ENCODE data around the gene DIMT1.
A peak's percentile ranks its signal among the peaks of the same experiment; 100 is the strongest.

DIMT1 gene

GRCh38 chr5:62403411-62404250, at the start of gene DIMT1:
Gene DIMT1 (minus strand): TSS chr5:62403905. CDS start chr5:62403772, 133 bp downstream.
- peaks cover 7% of the 10 kb centered on the region; the same call in 1 of the 2 replicates for H3K4me1 ChIP-seq
- peak within 1 kb of the TSS; percentile 75 for H3K4me3 ChIP-seq
- peak; percentile 96 to 97 for DNase-seq (ENCODE audit: low spot score in 2 of 2)
- H3K27me3 ChIP-seq (ENCODE audit: low read depth) = no peaks in the 10 kb centered on the region
- H3K36me3 ChIP-seq (replicated peaks) = peaks cover 13% of the 10 kb centered on the region
- in situ Hi-C loops (cut with MboI; ENCODE audit: low sequenced_read_pairs) = no loop called here
- no peaks in the 10 kb centered on the region for H3K9me3 ChIP-seq

- Histone ChIP-seq H3K27me3 (ENCODE audit: low read depth) (no peaks in the 10 kb centered on the region), H3K36me3 (replicated peaks) (peaks cover 21% of the 10 kb centered on the region), H3K4me1 (peaks cover 9% of the 10 kb centered on the region), H3K9me3 (no peaks in the 10 kb centered on the region), H3K4me3 (no peak overlapping the region)
- in situ Hi-C loops (cut with MboI; ENCODE audit: low sequenced_read_pairs) = no loop called here
- DNase-seq (ENCODE audit: low spot score in 2 of 2) = no peak
These were observed 46.6 kb upstream of the DIMT1 start for GRCh38 chr5:62450259-62450658.

- DNase-seq (ENCODE audit: low spot score in 2 of 2) = no peak
- in situ Hi-C loops (cut with MboI; ENCODE audit: low sequenced_read_pairs) = loop anchor here (10.0 kb wide), 1 partner anchor 336 kb away; no protein-coding TSS in a partner anchor
- H3K9me3 ChIP-seq = no peaks in the 10 kb centered on the region
- H3K4me3 ChIP-seq = no peak overlapping the region
- peaks cover 4% of the 10 kb centered on the region; the same call in 1 of the 2 replicates for H3K4me1 ChIP-seq
- peaks cover 17% of the 10 kb centered on the region for H3K36me3 ChIP-seq (replicated peaks)
- H3K27me3 ChIP-seq (ENCODE audit: low read depth) = no peaks in the 10 kb centered on the region
These were observed 44.8 kb upstream of the DIMT1 start for GRCh38 chr5:62448528-62448927.

GRCh38 chr5:62432621-62433064, 28.9 kb upstream of the DIMT1 start:
- no peaks in the 10 kb centered on the region for H3K27me3 ChIP-seq (ENCODE audit: low read depth)
- 0 out of 2 replicates have a peak, but pooled peaks cover 4% of the 10 kb centered on the region for H3K4me1 ChIP-seq
- no peaks in the 10 kb centered on the region for H3K9me3 ChIP-seq
- H3K36me3 ChIP-seq (replicated peaks) = no peaks in the 10 kb centered on the region
- H3K4me3 ChIP-seq = no peak overlapping the region
- no peak for DNase-seq (ENCODE audit: low spot score in 2 of 2)
- in situ Hi-C loops (cut with MboI; ENCODE audit: low sequenced_read_pairs) = no loop called here

GRCh38 chr5:62431735-62432620, 28.3 kb upstream of the DIMT1 start:
- Histone ChIP-seq H3K27me3 (ENCODE audit: low read depth) (no peaks in the 10 kb centered on the region), H3K9me3 (no peaks in the 10 kb centered on the region), H3K4me3 (no peak overlapping the region), H3K36me3 (replicated peaks) (no peaks in the 10 kb centered on the region), H3K4me1 (0 out of 2 replicates have a peak, but pooled peaks cover 4% of the 10 kb centered on the region)
- in situ Hi-C loops (cut with MboI; ENCODE audit: low sequenced_read_pairs) = no loop called here
- DNase-seq (ENCODE audit: low spot score in 2 of 2) = no peak

GRCh38 chr5:62424763-62425162, 21.1 kb upstream of the DIMT1 start:
- H3K4me1 ChIP-seq = no peaks in the 10 kb centered on the region
- in situ Hi-C loops (cut with MboI; ENCODE audit: low sequenced_read_pairs) = no loop called here
- H3K36me3 ChIP-seq (replicated peaks) = no peaks in the 10 kb centered on the region; the same call in none of the 2 replicates
- no peaks in the 10 kb centered on the region for H3K9me3 ChIP-seq
- DNase-seq (ENCODE audit: low spot score in 2 of 2) = no peak
- H3K27me3 ChIP-seq (ENCODE audit: low read depth) = no peaks in the 10 kb centered on the region
- no peak overlapping the region for H3K4me3 ChIP-seq

- DNase-seq (ENCODE audit: low spot score in 2 of 2) = no peak
- in situ Hi-C loops (cut with MboI; ENCODE audit: low sequenced_read_pairs) = no loop called here
- H3K9me3 ChIP-seq = no peaks in the 10 kb centered on the region
- H3K4me1 ChIP-seq = no peaks in the 10 kb centered on the region
- no peaks in the 10 kb centered on the region; the same call in none of the 2 replicates for H3K36me3 ChIP-seq (replicated peaks)
- no peaks in the 10 kb centered on the region for H3K27me3 ChIP-seq (ENCODE audit: low read depth)
- no peak overlapping the region for H3K4me3 ChIP-seq
These were observed 17.7 kb upstream of the DIMT1 start for GRCh38 chr5:62421414-62421813.

- no peak for DNase-seq (ENCODE audit: low spot score in 2 of 2)
- in situ Hi-C loops (cut with MboI; ENCODE audit: low sequenced_read_pairs) = no loop called here
These were observed 15.9 kb upstream of the DIMT1 start for GRCh38 chr5:62419609-62420008.

GRCh38 chr5:62418462-62419076, 14.9 kb upstream of the DIMT1 start:
- no peak for DNase-seq (ENCODE audit: low spot score in 2 of 2)
- Histone ChIP-seq H3K36me3 (replicated peaks) (peaks cover 5% of the 10 kb centered on the region; the same call in 1 of the 2 replicates), H3K4me3 (no peak overlapping the region), H3K27me3 (ENCODE audit: low read depth) (no peaks in the 10 kb centered on the region), H3K9me3 (no peaks in the 10 kb centered on the region), H3K4me1 (peaks cover 10% of the 10 kb centered on the region)
- in situ Hi-C loops (cut with MboI; ENCODE audit: low sequenced_read_pairs) = no loop called here

More at GRCh38 chr5:62419609-62420008, 15.9 kb upstream of the DIMT1 start:
- Histone ChIP-seq H3K36me3 (replicated peaks) (peaks cover 3% of the 10 kb centered on the region; the same call in 1 of the 2 replicates), H3K4me1 (peaks cover 1% of the 10 kb centered on the region; the same call in 1 of the 2 replicates), H3K4me3 (no peak overlapping the region), H3K27me3 (ENCODE audit: low read depth) (no peaks in the 10 kb centered on the region), H3K9me3 (no peaks in the 10 kb centered on the region)

GRCh38 chr5:62413711-62414110, 10.0 kb upstream of the DIMT1 start:
- H3K4me1 ChIP-seq = peaks cover 17% of the 10 kb centered on the region
- DNase-seq (ENCODE audit: low spot score in 2 of 2) = no peak
- H3K4me3 ChIP-seq = peak overlapping the region; percentile 99
- H3K36me3 ChIP-seq (replicated peaks) = peaks cover 5% of the 10 kb centered on the region; the same call in 1 of the 2 replicates
- H3K27me3 ChIP-seq (ENCODE audit: low read depth) = no peaks in the 10 kb centered on the region
- in situ Hi-C loops (cut with MboI; ENCODE audit: low sequenced_read_pairs) = no loop called here
- H3K9me3 ChIP-seq = no peaks in the 10 kb centered on the region

- H3K36me3 ChIP-seq (replicated peaks) = peaks cover 5% of the 10 kb centered on the region; the same call in 1 of the 2 replicates
- peak within 1 kb of the TSS; percentile 99 for H3K4me3 ChIP-seq
- H3K4me1 ChIP-seq = peaks cover 17% of the 10 kb centered on the region
- no peaks in the 10 kb centered on the region for H3K9me3 ChIP-seq
- in situ Hi-C loops (cut with MboI; ENCODE audit: low sequenced_read_pairs) = no loop called here
- DNase-seq (ENCODE audit: low spot score in 2 of 2) = peak; percentile 98 to 100
- no peaks in the 10 kb centered on the region for H3K27me3 ChIP-seq (ENCODE audit: low read depth)
These were observed 9.0 kb upstream of the DIMT1 start, which contains the start of gene IPO11 for GRCh38 chr5:62412549-62413329. Gene IPO11 (plus strand): TSS chr5:62412763. CDS start chr5:62437280, 24,517 bp downstream.

GRCh38 chr5:62395210-62395950, 8.3 kb downstream of the DIMT1 start:
- Histone ChIP-seq H3K9me3 (0 out of 2 replicates have a peak, but pooled peaks cover 2% of the 10 kb centered on the region), H3K4me1 (no peaks in the 10 kb centered on the region), H3K36me3 (replicated peaks) (peaks cover 71% of the 10 kb centered on the region), H3K4me3 (no peak overlapping the region), H3K27me3 (ENCODE audit: low read depth) (no peaks in the 10 kb centered on the region)
- no peak for DNase-seq (ENCODE audit: low spot score in 2 of 2)
- in situ Hi-C loops (cut with MboI; ENCODE audit: low sequenced_read_pairs) = no loop called here

Data from HAP-1 (cell line).